GM12878 (cell line): ENCODE data around the gene GPR78. TPM values are rescaled to one million over a fixed set of nuclear protein-coding genes. Genes with fewer than 3 reads are reported as not detected.

Experiments used
- ATAC-seq: fragments of 200-7000 bp; cut with Tn5 transposase; 3 replicates; pipeline ENCODE4 v1.9.1; 2020; ENCODE audit warnings: mild to moderate bottlenecking, moderate library complexity
- BruUV-seq: library from RNA; stranded (reverse); fragments of 400-500 nt; replicated peaks from 2 replicates; lab custom pipeline; 2021; lab: Mats Ljungman, UMichigan
- CTCF ChIA-PET: fragments of 300-600 bp; sonication (Branson Sonifier 250); formaldehyde crosslinking; extraction: SDS; loops from one replicate; lab custom pipeline; 2021; ENCODE audit warnings: inconsistent platforms; lab: Yijun Ruan, JAX
- POLR2A ChIA-PET: fragments of 350-600 bp; formaldehyde crosslinking; extraction: SDS; loops from one replicate; lab custom pipeline; 2021; ENCODE audit warnings: inconsistent platforms; lab: Charles Lee
- RAD21 ChIA-PET: fragments of 300-600 bp; sonication (Branson Sonifier 250); formaldehyde crosslinking; loops from one replicate; lab custom pipeline; 2023; ENCODE audit warnings: antibody characterized with exemption; ENCODE audit not compliant: unreplicated experiment; lab: Charles Lee
- SMC1A ChIA-PET: fragments of 300-600 bp; sonication (Branson Sonifier 250); formaldehyde crosslinking; loops from one replicate; lab custom pipeline; 2023; ENCODE audit not compliant: unreplicated experiment, uncharacterized antibody; lab: Charles Lee
- DNase-seq: peaks from one replicate; pipeline ENCODE4 v3.0.0-alpha.2; 2011; ENCODE audit warnings: low read depth, low spot score
- FAIRE-seq: peaks from 3 replicates; lab custom pipeline; 2011; peaks lifted over from hg19 to GRCh38; lab: Jason Lieb, UNC
- H2AFZ ChIP-seq: 2 replicates; pipeline ENCODE4 v1.6.0; 2011; ENCODE audit warnings: low read depth, low read length, control low read depth; ENCODE audit not compliant: control insufficient read depth
- H3K27ac ChIP-seq: 2 replicates; pipeline ENCODE4 v1.5.1; 2011; ENCODE audit warnings: control low read depth; ENCODE audit not compliant: control insufficient read depth, insufficient read depth
- H3K27me3 ChIP-seq, 2 experiments: replicated peaks in 1 of 2; 2 replicates each; pipeline versions ENCODE4 v1.6.0 to v1.6.1; 2011; ENCODE audit warnings: low read length in 1 of 2; ENCODE audit not compliant: control insufficient read depth in 2 of 2, insufficient read depth in 2 of 2
- H3K36me3 ChIP-seq, 2 experiments: 2 replicates each; pipeline ENCODE4 v1.5.1; 2011; ENCODE audit warnings: low read length in 1 of 2; ENCODE audit not compliant: control insufficient read depth in 2 of 2, insufficient read depth in 2 of 2
- H3K4me1 ChIP-seq: 2 replicates; pipeline ENCODE4 v1.6.1; 2011; ENCODE audit warnings: mild to moderate bottlenecking, low read length, moderate library complexity, mixed read lengths; ENCODE audit not compliant: control insufficient read depth, insufficient read depth
- H3K4me2 ChIP-seq: 2 replicates; pipeline ENCODE4 v1.6.0; 2011; ENCODE audit warnings: control low read depth; ENCODE audit not compliant: control insufficient read depth, insufficient read depth
- H3K4me3 ChIP-seq: fragments of 200-600 bp; sonication (generic); 2 replicates; pipeline ENCODE4 v1.5.1; 2016
- H3K79me2 ChIP-seq: 2 replicates; pipeline ENCODE4 v1.6.0; 2011; ENCODE audit warnings: low read length; ENCODE audit not compliant: control insufficient read depth, insufficient read depth
- H3K9ac ChIP-seq: 2 replicates; pipeline ENCODE4 v1.8.0; 2011; ENCODE audit warnings: low read length, control low read depth, mixed read lengths; ENCODE audit not compliant: control insufficient read depth, insufficient read depth
- H3K9me3 ChIP-seq: replicated peaks from 3 replicates; pipeline ENCODE4 v1.5.1; 2011; ENCODE audit warnings: mild to moderate bottlenecking, low read length; ENCODE audit not compliant: control insufficient read depth, insufficient read depth
- H4K20me1 ChIP-seq: 2 replicates; pipeline ENCODE4 v1.6.0; 2011; ENCODE audit not compliant: control insufficient read depth, insufficient read depth
- ATF3 ChIP-seq: IDR thresholded peaks from 2 replicates; pipeline ENCODE4 v1.6.1; 2011; ENCODE audit warnings: low read depth, mild to moderate bottlenecking, low read length, moderate library complexity, borderline replicate concordance; ENCODE audit errors: extremely low read depth
- BCLAF1 ChIP-seq: fragments of 450-650 bp; IDR thresholded peaks from 2 replicates; pipeline ENCODE4 v1.6.1; 2017; ENCODE audit warnings: antibody characterized with exemption, mild to moderate bottlenecking, moderate library complexity
- BHLHE40 ChIP-seq, 2 experiments: fragments of 450-650 bp in 1 of 2; IDR thresholded peaks; 2 replicates each; pipeline ENCODE4 v1.6.1; 2011 to 2017; ENCODE audit warnings: low read depth in 2 of 2, borderline replicate concordance in 1 of 2, improper control_type of control experiment in 1 of 2, low read length in 1 of 2, mild to moderate bottlenecking in 1 of 2
- CBX3 ChIP-seq: fragments of 200-600 bp; sonication (generic); IDR thresholded peaks from 2 replicates; pipeline ENCODE4 v1.6.1; 2016; ENCODE audit warnings: low read depth, borderline replicate concordance
- CHD1 ChIP-seq: IDR thresholded peaks from 2 replicates; pipeline ENCODE4 v1.6.1; 2012; ENCODE audit warnings: low read depth, low read length, improper control_type of control experiment
- ELK1 ChIP-seq: IDR thresholded peaks from 2 replicates; pipeline ENCODE4 v1.6.1; 2012; ENCODE audit warnings: low read depth, low read length, improper control_type of control experiment
- FOS ChIP-seq: IDR thresholded peaks from 3 replicates; pipeline ENCODE4 v1.6.1; 2011; ENCODE audit warnings: borderline replicate concordance; ENCODE audit not compliant: insufficient read length; ENCODE audit errors: extremely low read depth
- HDGF ChIP-seq: fragments of 450-650 bp; IDR thresholded peaks from 2 replicates; pipeline ENCODE4 v1.6.1; 2016; ENCODE audit warnings: antibody characterized with exemption
- IRF3 ChIP-seq: fragments of 450-650 bp; IDR thresholded peaks from 2 replicates; pipeline ENCODE4 v1.6.1; 2014; ENCODE audit warnings: mild to moderate bottlenecking
- JUNB ChIP-seq: IDR thresholded peaks from 2 replicates; pipeline ENCODE4 v1.6.1; 2016; ENCODE audit warnings: antibody characterized with exemption, mild to moderate bottlenecking
- KAT2A ChIP-seq: conservative IDR thresholded peaks from 2 replicates; pipeline ENCODE4 v1.6.1; 2011; ENCODE audit warnings: low read depth, low read length; ENCODE audit not compliant: control insufficient read depth
- KDM1A ChIP-seq: fragments of 200-600 bp; sonication (generic); IDR thresholded peaks from 2 replicates; pipeline ENCODE4 v1.6.1; 2016; ENCODE audit warnings: borderline replicate concordance
- MEF2A ChIP-seq: IDR thresholded peaks from 2 replicates; pipeline ENCODE4 v1.6.1; 2011; ENCODE audit warnings: low read depth, mild to moderate bottlenecking, low read length, moderate library complexity; ENCODE audit not compliant: insufficient read depth
- NBN ChIP-seq: fragments of 450-650 bp; IDR thresholded peaks from 2 replicates; pipeline ENCODE4 v1.6.1; 2016
- PAX8 ChIP-seq: fragments of 450-650 bp; IDR thresholded peaks from 2 replicates; pipeline ENCODE4 v1.6.1; 2017; ENCODE audit warnings: mild to moderate bottlenecking, moderate library complexity
- PML ChIP-seq: IDR thresholded peaks from 2 replicates; pipeline ENCODE4 v1.6.1; 2012; ENCODE audit warnings: low read length, inconsistent platforms
- POLR2AphosphoS5 ChIP-seq: IDR thresholded peaks from 2 replicates; pipeline ENCODE4 v1.6.1; 2011; ENCODE audit warnings: mild to moderate bottlenecking, low read length, inconsistent platforms
- RUNX3 ChIP-seq: IDR thresholded peaks from 2 replicates; pipeline ENCODE4 v1.6.1; 2012; ENCODE audit warnings: low read length, inconsistent platforms
- TBL1XR1 ChIP-seq: IDR thresholded peaks from 2 replicates; pipeline ENCODE4 v1.6.1; 2012; ENCODE audit warnings: low read depth, low read length, improper control_type of control experiment
- TCF12 ChIP-seq: IDR thresholded peaks from 2 replicates; pipeline ENCODE4 v1.6.1; 2011; ENCODE audit warnings: low read depth, mild to moderate bottlenecking, low read length
- ZNF217 ChIP-seq: fragments of 450-650 bp; IDR thresholded peaks from 2 replicates; pipeline ENCODE4 v1.6.1; 2017; ENCODE audit warnings: antibody characterized with exemption, mild to moderate bottlenecking
- ZNF274 ChIP-seq: IDR thresholded peaks from one replicate; pipeline ENCODE4 v1.8.0; 2011; ENCODE audit not compliant: insufficient read length, insufficient read depth
- WGBS: methylation state at CpG from one replicate; pipeline ENCODE4 v1.1.6; 2016; ENCODE audit warnings: low lambda C conversion rate; ENCODE audit not compliant: insufficient replicate concordance, insufficient coverage; ENCODE audit errors: missing lambda C conversion rate; 5-methylcytosine and 5-hydroxymethylcytosine counted together
- in situ Hi-C: fragments of 300-500 bp; cut with MboI; formaldehyde crosslinking; loops from 9 replicates; pipeline ENCODE4 v1.14.3; 2018; ENCODE audit warnings: mixed read lengths
- intact Hi-C: fragments of 100-400 bp; cut with micrococcal nuclease; formaldehyde crosslinking; loops from one replicate; pipeline ENCODE4 v1.14.2; 2022; ENCODE audit not compliant: unreplicated experiment
- polyA plus RNA-seq, 11 experiments: library from polyadenylated mRNA; depleted of rRNA in 4 of 11; unstranded in 6 of 11; stranded (reverse) in 5 of 11; fragments of >200 nt; fragmentation: Nextera tagmentation in 4 of 11; fragmentation: Illumina TruSeq in 1 of 11; extraction: Ambion mirVana in 4 of 11; extraction: Trizol in 1 of 11; gene quantifications; 1 replicate in 1 of 11; 2 replicates in 10 of 11; pipeline versions ENCODE4 v1.2.1 to v1.2.3, GENCODE V29; 2011 to 2016; ENCODE audit warnings: inconsistent platforms in 2 of 11, missing spikeins in 2 of 11, low read depth in 1 of 11
- total RNA-seq, 4 experiments: library from RNA; depleted of rRNA in 3 of 4; stranded (reverse); fragments of >200 nt in 3 of 4; fragmentation: Illumina TruSeq in 1 of 4; extraction: Trizol in 1 of 4; gene quantifications; 2 replicates each; pipeline versions ENCODE4 v1.2.1 to v1.2.3, GENCODE V29; 2013 to 2021

Gene GPR78
- total and polyA plus RNA-seq, 10 of the 15 experiments (the other 5 are each of a cell fraction or from before 2014, with no cell fraction given) = 0.03 TPM; not detected in 9

GRCh38 chr4:8534129-8534528 lies 46.1 kb upstream of the GPR78 start:
- intact Hi-C loops (no loop called here), in situ Hi-C loops (no loop called here)
- Histone ChIP-seq H3K4me3 (peak overlapping the region; percentile 8; the same call in 1 of the 2 replicates), H4K20me1 (no peaks in the 10 kb centered on the region), H3K4me1 (peaks cover 33% of the 10 kb centered on the region), H3K9ac (peak overlapping the region; percentile 69; the same call in 1 of the 2 replicates), H3K4me2 (peak overlapping the region; percentile 93), H3K27me3 (no peaks in the 10 kb centered on the region), H2AFZ (peak overlapping the region; percentile 63), H3K79me2 (no peaks in the 10 kb centered on the region), H3K36me3 (no peaks in the 10 kb centered on the region), H3K9me3 (peaks cover 8% of the 10 kb centered on the region), H3K27ac (peak overlapping the region; percentile 89)
- DNase-seq (peak; percentile 89), ATAC-seq (peak; percentile 95), FAIRE-seq (peak; percentile 97)
- CTCF ChIA-PET = no interaction called here
- 1% methylated on average over 4 of the region's 4 CpGs for WGBS
- RAD21 ChIA-PET = interaction anchor here (1.7 kb wide), 1 partner anchor 66 kb away, joined by 4 read pairs; no protein-coding TSS in a partner anchor
- BruUV-seq = no TSS peak
- POLR2A ChIA-PET = no interaction called here
- SMC1A ChIA-PET = interaction anchor here (0.9 kb wide), 1 partner anchor 33 kb away, joined by 3 read pairs; no protein-coding TSS in a partner anchor
- TF ChIP-seq HDGF = no peak
- no peak for TF ChIP-seq KAT2A
- TF ChIP-seq RUNX3 = peak; percentile 38
- TF ChIP-seq PML = no peak
- no peak for TF ChIP-seq ATF3
- peak; percentile 56 for TF ChIP-seq JUNB
- no peak for TF ChIP-seq ZNF217
- no peak for TF ChIP-seq FOS
- TF ChIP-seq BCLAF1 = no peak
- peak; percentile 9 to 21; a peak in 1 of 4 replicates for TF ChIP-seq BHLHE40 (IDR thresholded peaks at IDR 0.05; ENCODE audit: borderline replicate concordance in 1 of 2, low read depth in 2 of 2, low read length in 1 of 2)
- no peak for TF ChIP-seq TCF12
- TF ChIP-seq NBN = no peak
- no peak for TF ChIP-seq PAX8
- no peak for TF ChIP-seq IRF3
- no peak for TF ChIP-seq CBX3
- no peak for TF ChIP-seq TBL1XR1
- no peak for TF ChIP-seq ELK1
- TF ChIP-seq CHD1 = no peak
- no peak for TF ChIP-seq MEF2A
- peak; percentile 57; the same call in 1 of the 2 replicates for TF ChIP-seq POLR2AphosphoS5
- TF ChIP-seq KDM1A = no peak
- TF ChIP-seq ZNF274 = no peak
